PC-3 (cell line): ENCODE data around the gene SOX12. TPM values are rescaled to one million over a fixed set of nuclear protein-coding genes. Genes with fewer than 3 reads are reported as not detected.

ENCODE experiments used
- ATAC-seq: fragments of 200-7000 bp; cut with Tn5 transposase; 2 replicates; pipeline ENCODE4 v1.9.1; 2020; ENCODE audit warnings: mild to moderate bottlenecking, moderate library complexity
- Bru-seq: library from RNA; stranded (reverse); fragments of 400-500 nt; gene quantifications from one replicate; lab custom pipeline; 2021; lab: Mats Ljungman, UMichigan
- BruChase-seq, 2 experiments: library from RNA; stranded (reverse); fragments of 400-500 nt; gene quantifications; one replicate each; lab custom pipeline; 2021; lab: Mats Ljungman, UMichigan
- BruUV-seq: library from RNA; stranded (reverse); fragments of 400-500 nt; replicated peaks from 2 replicates; lab custom pipeline; 2021; lab: Mats Ljungman, UMichigan
- CTCF ChIA-PET: fragments of 300-600 bp; sonication (Branson Sonifier 250); formaldehyde crosslinking; loops from one replicate; lab custom pipeline; 2022; ENCODE audit warnings: antibody characterized with exemption; lab: Charles Lee
- POLR2A ChIA-PET: fragments of 300-600 bp; sonication (Branson Sonifier 250); formaldehyde crosslinking; loops from one replicate; lab custom pipeline; 2022; ENCODE audit warnings: antibody characterized with exemption; ENCODE audit not compliant: unreplicated experiment; lab: Charles Lee
- DNase-seq: peaks from one replicate; pipeline ENCODE4 v3.0.0-alpha.2; 2015
- H2AFZ ChIP-seq: fragments of 300-600 bp; sonication (generic); 2 replicates; pipeline ENCODE4 v1.6.0; 2016; ENCODE audit warnings: antibody characterized with exemption, low read length
- H3F3A ChIP-seq: fragments of 300-600 bp; sonication (generic); one replicate; pipeline ENCODE4 v1.6.0; 2017; ENCODE audit warnings: antibody characterized with exemption, low read length, control low read depth, mild to moderate bottlenecking; ENCODE audit not compliant: unreplicated experiment
- H3K27ac ChIP-seq: fragments of 300-600 bp; sonication (generic); 2 replicates; pipeline ENCODE4 v1.5.1; 2016; ENCODE audit warnings: mild to moderate bottlenecking, low read length
- H3K27me3 ChIP-seq: fragments of 300-600 bp; sonication (generic); 2 replicates; pipeline ENCODE4 v1.6.1; 2016; ENCODE audit warnings: low read length, mixed read lengths
- H3K36me3 ChIP-seq: fragments of 300-600 bp; sonication (generic); 2 replicates; pipeline ENCODE4 v1.6.1; 2016; ENCODE audit warnings: low read depth, mixed run types, low read length, mixed read lengths
- H3K4me1 ChIP-seq: fragments of 300-600 bp; sonication (generic); 2 replicates; pipeline ENCODE4 v1.5.1; 2016; ENCODE audit warnings: low read length; ENCODE audit not compliant: insufficient read depth
- H3K4me2 ChIP-seq: fragments of 300-600 bp; sonication (generic); 2 replicates; pipeline ENCODE4 v1.6.0; 2016; ENCODE audit warnings: low read length
- H3K4me3 ChIP-seq: fragments of 300-600 bp; sonication (generic); 2 replicates; pipeline ENCODE4 v1.5.1; 2016; ENCODE audit warnings: mild to moderate bottlenecking, low read length, mixed read lengths
- H3K79me2 ChIP-seq: fragments of 300-600 bp; sonication (generic); 2 replicates; pipeline ENCODE4 v1.6.1; 2017; ENCODE audit warnings: low read length, mixed read lengths
- H3K9ac ChIP-seq: fragments of 300-600 bp; sonication (generic); 2 replicates; pipeline ENCODE4 v1.6.0; 2016; ENCODE audit warnings: mild to moderate bottlenecking, low read length
- H3K9me2 ChIP-seq: fragments of 300-600 bp; sonication (generic); replicated peaks from 2 replicates; pipeline ENCODE4 v1.6.1; 2016; ENCODE audit warnings: mixed run types, low read length, mixed read lengths
- H3K9me3 ChIP-seq: fragments of 300-600 bp; sonication (generic); 2 replicates; pipeline ENCODE4 v1.6.1; 2016; ENCODE audit warnings: low read length, mixed read lengths
- H4K20me1 ChIP-seq: fragments of 300-600 bp; sonication (generic); 2 replicates; pipeline ENCODE4 v1.6.1; 2016; ENCODE audit warnings: low read length, mixed read lengths
- CTCF ChIP-seq: fragments of 300-600 bp; sonication (generic); conservative IDR thresholded peaks from 2 replicates; pipeline ENCODE4 v1.5.1; 2017; ENCODE audit warnings: antibody characterized with exemption, low read depth, mild to moderate bottlenecking, low read length
- EZH2 ChIP-seq: fragments of 300-600 bp; sonication (generic); IDR thresholded peaks from one replicate; pipeline ENCODE4 v1.6.1; 2017; ENCODE audit warnings: antibody characterized with exemption, mild to moderate bottlenecking, low read length; ENCODE audit not compliant: unreplicated experiment
- EZH2phosphoT487 ChIP-seq: fragments of 300-600 bp; sonication (generic); IDR thresholded peaks from 2 replicates; pipeline ENCODE4 v1.6.1; 2018; ENCODE audit warnings: mild to moderate bottlenecking, antibody characterized with exemption, low read length, borderline replicate concordance
- intact Hi-C: fragments of 100-400 bp; cut with micrococcal nuclease; formaldehyde crosslinking; loops from 2 replicates; pipeline ENCODE4 v1.9.0; 2023
- long read RNA-seq: library from polyadenylated mRNA; unstranded; transcript quantifications from one replicate; pipeline ENCODE4 v2.0.0, GENCODE V29; 2021; ENCODE audit not compliant: unreplicated experiment
- total RNA-seq: library from RNA; depleted of rRNA; stranded (reverse); fragments of >200 nt; gene quantifications from 2 replicates; pipeline ENCODE4 v1.2.3, GENCODE V29; 2014; rRNA removed

SOX12 gene
- total RNA-seq, result 13.8 and 18.7 TPM in 2 replicates
- percentile 87 among the genes with signal in this experiment for Bru-seq, nascent RNA
- percentile 96 among the genes with signal in this experiment for BruChase-seq, experiment 1, labeled RNA remaining after a 6-hour chase
- percentile 96 among the genes with signal in this experiment for BruChase-seq, experiment 2, labeled RNA remaining after a 2-hour chase
- long read RNA-seq, full-length matches to known transcripts, result 59 of 59 reads
- long read RNA-seq, partial matches to known transcripts, result 0 of 59 reads
- long read RNA-seq, other reads (novel, unspliced or antisense), result 0 of 59 reads

- H3K4me1 ChIP-seq, result peaks cover 31% of the 10 kb centered on the region
- no peak for TF ChIP-seq EZH2
- peak; percentile 69; the same call in 1 of the 2 replicates for TF ChIP-seq EZH2phosphoT487
- intact Hi-C loops, result loop anchor here (5.0 kb wide), 1 partner anchor 88 kb away; no protein-coding TSS in a partner anchor
- H3K27ac ChIP-seq, result peak within 1 kb of the TSS; percentile 71
- H3K4me2 ChIP-seq, result peak within 1 kb of the TSS; percentile 91
- ChIA-PET POLR2A (interaction anchor here (0.6 to 0.7 kb wide), 2 partner anchors 26 to 27 kb away, joined by 3 read pairs; no protein-coding TSS in a partner anchor), CTCF (no interaction called here)
- peaks cover 26% of the 10 kb centered on the region for H3K79me2 ChIP-seq
- H3K36me3 ChIP-seq, result no peaks in the 10 kb centered on the region
- no TSS peak for BruUV-seq
- H3K27me3 ChIP-seq, result no peaks in the 10 kb centered on the region
- peak within 1 kb of the TSS; percentile 73 for H2AFZ ChIP-seq
- peaks cover 5% of the 10 kb centered on the region for H4K20me1 ChIP-seq
- peak within 1 kb of the TSS; percentile 46 for H3K9ac ChIP-seq
- no peaks in the 10 kb centered on the region for H3F3A ChIP-seq
- no peaks in the 10 kb centered on the region for H3K9me2 ChIP-seq
- H3K9me3 ChIP-seq, result no peaks in the 10 kb centered on the region
- peak within 1 kb of the TSS; percentile 74 for H3K4me3 ChIP-seq
- DNase-seq (peak; percentile 97), ATAC-seq (peak; percentile 53)
These were observed at the start of gene SOX12 for GRCh38 chr20:325045-325888. SOX12 (plus strand) TSS chr20:325552; CDS start chr20:325925, 373 bp downstream.

- no TSS peak for BruUV-seq
- Histone ChIP-seq H3K79me2 (no peaks in the 10 kb centered on the region), H3K36me3 (peaks cover 11% of the 10 kb centered on the region), H3K4me3 (no peak overlapping the region), H3K27me3 (no peaks in the 10 kb centered on the region), H3K9me2 (no peaks in the 10 kb centered on the region), H2AFZ (no peak overlapping the region), H3K27ac (no peak overlapping the region), H3K4me1 (no peaks in the 10 kb centered on the region), H3F3A (no peaks in the 10 kb centered on the region), H3K9ac (no peak overlapping the region), H4K20me1 (no peaks in the 10 kb centered on the region), H3K4me2 (no peak overlapping the region), H3K9me3 (no peaks in the 10 kb centered on the region)
- DNase-seq (no peak), ATAC-seq (no peak)
- ChIA-PET POLR2A (no interaction called here), CTCF (no interaction called here)
- intact Hi-C loops, result no loop called here
- TF ChIP-seq EZH2phosphoT487 (no peak), CTCF (no peak), EZH2 (no peak)
These were observed 49.6 kb upstream of the SOX12 start for GRCh38 chr20:275791-276190.
